CD4-positive, alpha-beta T cell treated with Interleukin-21 for 1 hour (primary cell): Measurements from ENCODE around the gene AQP12B.
"Not testable (repeated sequence)": the region's sequence is repeated elsewhere in the genome, so short reads cannot be mapped to it uniquely, and the experiment has no call there.

Experiments used
- DNase-seq: peaks from one replicate; pipeline ENCODE4 v3.0.0-alpha.2; 2020

The AQP12B gene

GRCh38 chr2:240682431-240683224 lies at the start of gene AQP12B:
Gene AQP12B, minus strand, starts transcription at chr2:240682885. Its CDS starts 48 bp downstream, at chr2:240682837.
- not testable (repeated sequence) for DNase-seq

GRCh38 chr2:240732184-240732583 lies 49.5 kb upstream of the AQP12B start:
- DNase-seq = no peak

- DNase-seq = no peak
Observed at GRCh38 chr2:240731178-240731545, 48.5 kb upstream of the AQP12B start.

- DNase-seq = no peak
Observed at GRCh38 chr2:240730501-240731177, 48.0 kb upstream of the AQP12B start.

- no peak for DNase-seq
Observed at GRCh38 chr2:240728827-240729226, 46.1 kb upstream of the AQP12B start.

GRCh38 chr2:240728361-240728760 lies 45.7 kb upstream of the AQP12B start:
- no peak for DNase-seq

- no peak for DNase-seq
Observed at GRCh38 chr2:240727913-240728312, 45.2 kb upstream of the AQP12B start.

- no peak for DNase-seq
Observed at GRCh38 chr2:240727439-240727838, 44.8 kb upstream of the AQP12B start.

- no peak for DNase-seq
Observed at GRCh38 chr2:240726876-240727275, 44.2 kb upstream of the AQP12B start.

- DNase-seq = no peak
Observed at GRCh38 chr2:240725671-240726070, 43.0 kb upstream of the AQP12B start.

- DNase-seq = no peak
Observed at GRCh38 chr2:240725266-240725665, 42.6 kb upstream of the AQP12B start.

- no peak for DNase-seq
Observed at GRCh38 chr2:240724431-240724830, 41.7 kb upstream of the AQP12B start.

- DNase-seq = no peak
Observed at GRCh38 chr2:240723851-240724250, 41.2 kb upstream of the AQP12B start.

- DNase-seq = no peak
Observed at GRCh38 chr2:240722796-240723735, 40.4 kb upstream of the AQP12B start.

- DNase-seq = no peak
Observed at GRCh38 chr2:240722376-240722775, 39.7 kb upstream of the AQP12B start.

GRCh38 chr2:240721596-240722180 lies 39.0 kb upstream of the AQP12B start:
- no peak for DNase-seq

GRCh38 chr2:240720686-240721595 lies 38.3 kb upstream of the AQP12B start:
- DNase-seq = no peak

- DNase-seq = no peak
Observed at GRCh38 chr2:240719676-240720545, 37.2 kb upstream of the AQP12B start.

GRCh38 chr2:240718896-240719490 lies 36.3 kb upstream of the AQP12B start:
- DNase-seq = no peak
